ENCODE results near the gene FHL3. TPM values are rescaled to one million over a fixed set of nuclear protein-coding genes. Genes with fewer than 3 reads are reported as not detected.
A peak's percentile ranks its signal among the peaks of the same experiment; 100 is the strongest.

Gene FHL3
- total RNA-seq, 4 donors from 2014 or later, result 19.1 to 46.4 (median 35.1) TPM

DNA sequence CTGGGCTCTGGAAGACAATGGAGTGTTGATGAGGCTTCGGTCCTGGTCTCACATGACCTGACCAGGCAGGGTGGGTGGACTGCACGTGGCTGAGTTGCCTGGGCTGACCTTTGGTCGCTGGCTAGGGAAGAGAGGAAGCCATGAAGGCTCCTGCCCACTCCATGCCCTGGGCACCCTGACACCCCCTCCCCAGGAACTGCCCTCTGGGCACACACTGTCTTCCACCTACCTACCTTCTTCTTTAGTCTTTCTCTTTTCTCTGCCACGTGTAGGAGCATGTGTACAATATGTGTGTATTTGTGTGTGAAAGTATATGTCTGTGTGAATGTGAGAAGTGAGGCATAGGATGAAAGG, 26.2 kb upstream of the FHL3 start:
- WGBS, result 34% methylated on average over 4 of the region's 4 CpGs
- H3K4me1 ChIP-seq, result peaks cover 49% of the 10 kb centered on the region
- H3K36me3 ChIP-seq, result no peaks in the 10 kb centered on the region
- H3K27ac ChIP-seq, result no peak overlapping the region
- no peaks in the 10 kb centered on the region for H3K9me3 ChIP-seq
- H3K27me3 ChIP-seq, result no peaks in the 10 kb centered on the region
- TF ChIP-seq EP300 (IDR thresholded peaks at IDR 0.05), result no peak
- no peak for TF ChIP-seq POLR2AphosphoS5 (IDR thresholded peaks at IDR 0.05)
- TF ChIP-seq, protein P1, sequence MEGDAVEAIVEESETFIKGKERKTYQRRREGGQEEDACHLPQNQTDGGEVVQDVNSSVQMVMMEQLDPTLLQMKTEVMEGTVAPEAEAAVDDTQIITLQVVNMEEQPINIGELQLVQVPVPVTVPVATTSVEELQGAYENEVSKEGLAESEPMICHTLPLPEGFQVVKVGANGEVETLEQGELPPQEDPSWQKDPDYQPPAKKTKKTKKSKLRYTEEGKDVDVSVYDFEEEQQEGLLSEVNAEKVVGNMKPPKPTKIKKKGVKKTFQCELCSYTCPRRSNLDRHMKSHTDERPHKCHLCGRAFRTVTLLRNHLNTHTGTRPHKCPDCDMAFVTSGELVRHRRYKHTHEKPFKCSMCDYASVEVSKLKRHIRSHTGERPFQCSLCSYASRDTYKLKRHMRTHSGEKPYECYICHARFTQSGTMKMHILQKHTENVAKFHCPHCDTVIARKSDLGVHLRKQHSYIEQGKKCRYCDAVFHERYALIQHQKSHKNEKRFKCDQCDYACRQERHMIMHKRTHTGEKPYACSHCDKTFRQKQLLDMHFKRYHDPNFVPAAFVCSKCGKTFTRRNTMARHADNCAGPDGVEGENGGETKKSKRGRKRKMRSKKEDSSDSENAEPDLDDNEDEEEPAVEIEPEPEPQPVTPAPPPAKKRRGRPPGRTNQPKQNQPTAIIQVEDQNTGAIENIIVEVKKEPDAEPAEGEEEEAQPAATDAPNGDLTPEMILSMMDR (IDR thresholded peaks at IDR 0.05), result no peak
- TF ChIP-seq POLR2A (IDR thresholded peaks at IDR 0.05), result no peak
- no peak overlapping the region for H3K4me3 ChIP-seq
- no peak for DNase-seq (ENCODE audit: low spot score in 2 of 2)

DNA sequence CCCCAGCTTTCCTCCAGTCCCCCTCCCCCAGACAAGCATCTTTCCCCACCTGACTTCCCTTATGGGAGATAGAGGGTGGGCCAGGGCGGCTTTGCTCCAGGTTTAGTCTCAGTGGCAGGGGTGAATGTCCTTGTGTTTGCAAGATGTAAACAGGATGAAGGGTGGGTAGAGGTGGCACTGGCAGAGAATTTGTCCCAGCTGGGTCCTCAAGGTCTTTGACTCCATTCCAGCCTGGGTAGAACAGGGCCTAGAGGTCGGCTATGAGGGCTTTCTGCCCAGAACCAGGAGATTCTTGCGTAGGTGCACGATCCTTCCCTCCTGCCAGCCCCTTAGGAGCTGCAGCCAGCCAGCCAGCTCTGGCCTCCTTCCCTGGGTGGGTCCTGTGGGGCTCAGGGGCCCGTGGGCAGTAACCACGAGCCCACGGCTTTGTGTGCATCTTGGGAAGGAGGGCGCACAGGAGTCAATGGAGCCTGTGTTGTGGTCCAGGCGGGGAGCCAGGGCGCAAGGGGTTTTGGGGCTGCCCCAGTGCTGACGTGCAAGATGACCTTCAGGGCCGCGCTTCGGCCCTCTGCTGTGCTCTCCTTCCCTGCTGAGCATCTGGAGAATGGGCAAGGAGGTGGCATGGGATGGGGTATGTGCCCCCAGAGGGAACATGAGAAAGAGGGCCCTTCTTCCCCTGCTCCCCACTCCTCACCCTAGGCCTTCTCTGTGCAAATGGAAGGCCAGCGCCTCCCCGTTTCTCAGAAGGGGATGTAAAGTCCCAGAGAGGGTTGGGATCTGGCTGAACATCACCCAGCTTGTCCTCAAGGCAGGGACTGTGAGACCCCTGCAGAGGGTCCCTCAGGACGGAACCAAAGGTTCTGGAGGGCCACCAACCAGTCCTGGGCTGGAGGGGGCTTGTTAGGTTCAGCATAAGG, 25.5 kb upstream of the FHL3 start:
- H3K27me3 ChIP-seq, result no peaks in the 10 kb centered on the region
- H3K27ac ChIP-seq, result peak overlapping the region; percentile 40
- H3K4me1 ChIP-seq, result peaks cover 55% of the 10 kb centered on the region
- TF ChIP-seq POLR2A (IDR thresholded peaks at IDR 0.05) (no peak), POLR2AphosphoS5 (IDR thresholded peaks at IDR 0.05) (no peak), EP300 (IDR thresholded peaks at IDR 0.05) (no peak)
- TF ChIP-seq, protein P1 (IDR thresholded peaks at IDR 0.05), result no peak
- 79% methylated on average over 4 of the region's 17 CpGs for WGBS
- DNase-seq (ENCODE audit: low spot score in 2 of 2), result no peak
- H3K4me3 ChIP-seq, result no peak overlapping the region
- peaks cover 3% of the 10 kb centered on the region for H3K36me3 ChIP-seq
- no peaks in the 10 kb centered on the region for H3K9me3 ChIP-seq

DNA sequence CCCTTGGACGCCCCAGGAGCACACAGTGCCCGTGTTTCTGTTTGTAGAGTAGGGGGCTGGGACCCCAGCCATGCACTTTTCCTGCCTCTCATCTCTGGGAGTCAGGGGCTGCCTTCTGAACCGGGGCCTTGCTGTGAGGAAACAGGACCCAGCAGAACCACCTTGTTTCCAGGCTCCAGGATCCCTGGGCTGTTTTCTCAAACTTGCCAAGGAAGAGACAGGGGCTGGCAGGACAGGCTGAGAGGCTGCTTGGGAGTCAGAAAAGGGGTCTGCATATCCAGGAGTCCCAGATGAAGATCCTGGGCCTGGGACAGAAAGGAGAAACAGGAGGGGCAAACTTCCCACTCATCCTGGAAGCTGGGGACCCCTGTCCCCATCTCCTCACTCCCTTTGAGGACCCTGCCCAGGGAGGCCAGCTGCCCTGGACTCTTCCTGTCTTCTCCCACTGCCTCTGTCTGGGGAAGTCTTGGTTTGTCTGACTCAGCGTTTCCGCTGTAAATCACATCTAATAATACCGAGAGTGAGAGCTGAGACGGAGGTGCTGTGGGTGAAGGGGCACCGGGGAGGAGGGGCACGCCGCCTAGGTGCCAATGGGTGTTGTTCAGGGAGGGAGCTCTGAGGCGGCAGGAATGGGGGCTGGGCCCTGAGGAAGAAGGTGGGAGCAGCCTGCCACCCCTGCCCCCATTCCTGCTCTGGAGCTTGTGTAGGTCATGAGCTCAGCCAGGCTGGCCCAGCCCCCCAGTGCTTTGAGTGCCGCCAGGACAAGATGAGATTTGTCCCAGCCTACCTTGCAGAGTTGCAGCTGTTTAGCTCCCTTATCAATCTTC, 24.6 kb upstream of the FHL3 start:
- Histone ChIP-seq H3K27ac (peak overlapping the region; percentile 40), H3K36me3 (peaks cover 12% of the 10 kb centered on the region), H3K27me3 (no peaks in the 10 kb centered on the region), H3K9me3 (no peaks in the 10 kb centered on the region), H3K4me1 (peaks cover 62% of the 10 kb centered on the region), H3K4me3 (no peak overlapping the region)
- TF ChIP-seq POLR2AphosphoS5 (IDR thresholded peaks at IDR 0.05), result no peak
- TF ChIP-seq, protein P1 (IDR thresholded peaks at IDR 0.05), result no peak
- TF ChIP-seq EP300 (IDR thresholded peaks at IDR 0.05), result no peak
- TF ChIP-seq POLR2A (IDR thresholded peaks at IDR 0.05), result no peak
- no peak for DNase-seq (ENCODE audit: low spot score in 2 of 2)
- WGBS, result 14% methylated on average over 11 of the region's 12 CpGs

DNA sequence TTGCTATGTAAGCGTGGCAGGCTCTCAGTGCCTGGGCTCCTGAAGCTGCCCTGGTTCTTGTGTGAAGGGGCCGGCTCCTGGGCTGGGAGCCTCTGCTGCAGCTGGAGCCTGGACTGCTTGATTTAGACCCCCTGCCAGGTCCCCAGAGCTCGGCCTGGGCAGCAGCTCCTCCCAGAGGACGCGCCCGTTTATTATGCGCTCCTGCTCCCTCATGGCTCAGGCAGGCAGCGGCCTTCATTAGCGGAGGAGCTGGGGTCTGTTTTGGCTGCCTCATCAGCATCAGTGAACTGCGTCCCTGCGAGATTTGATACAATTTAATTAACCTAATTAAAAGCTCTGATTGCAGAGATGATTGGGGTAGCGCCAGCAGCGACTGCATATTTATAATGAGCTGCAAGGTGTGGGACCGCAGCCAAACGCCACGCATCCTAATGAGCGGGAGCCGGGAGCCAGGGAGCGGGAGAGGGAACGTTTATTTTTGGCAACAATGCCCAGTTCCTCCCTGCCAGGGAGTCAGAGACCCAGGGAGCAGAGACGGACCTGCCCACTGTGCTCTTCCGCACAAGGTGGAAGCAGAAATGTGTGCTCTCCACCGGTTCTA, 23.9 kb upstream of the FHL3 start:
- no peak for DNase-seq (ENCODE audit: low spot score in 2 of 2)
- Histone ChIP-seq H3K4me1 (peaks cover 64% of the 10 kb centered on the region), H3K9me3 (no peaks in the 10 kb centered on the region), H3K4me3 (no peak overlapping the region), H3K27me3 (no peaks in the 10 kb centered on the region), H3K36me3 (peaks cover 14% of the 10 kb centered on the region), H3K27ac (peak overlapping the region; percentile 40)
- no peak for TF ChIP-seq EP300 (IDR thresholded peaks at IDR 0.05)
- TF ChIP-seq POLR2AphosphoS5 (IDR thresholded peaks at IDR 0.05), result no peak
- TF ChIP-seq, protein P1 (IDR thresholded peaks at IDR 0.05), result no peak
- TF ChIP-seq POLR2A (IDR thresholded peaks at IDR 0.05), result no peak
- WGBS, result 25% methylated on average over 16 of the region's 23 CpGs

Measured in suprapubic skin (tissue), 4 donors.